ENCODE measurements around the gene PVALEF.

The PVALEF gene

DNA sequence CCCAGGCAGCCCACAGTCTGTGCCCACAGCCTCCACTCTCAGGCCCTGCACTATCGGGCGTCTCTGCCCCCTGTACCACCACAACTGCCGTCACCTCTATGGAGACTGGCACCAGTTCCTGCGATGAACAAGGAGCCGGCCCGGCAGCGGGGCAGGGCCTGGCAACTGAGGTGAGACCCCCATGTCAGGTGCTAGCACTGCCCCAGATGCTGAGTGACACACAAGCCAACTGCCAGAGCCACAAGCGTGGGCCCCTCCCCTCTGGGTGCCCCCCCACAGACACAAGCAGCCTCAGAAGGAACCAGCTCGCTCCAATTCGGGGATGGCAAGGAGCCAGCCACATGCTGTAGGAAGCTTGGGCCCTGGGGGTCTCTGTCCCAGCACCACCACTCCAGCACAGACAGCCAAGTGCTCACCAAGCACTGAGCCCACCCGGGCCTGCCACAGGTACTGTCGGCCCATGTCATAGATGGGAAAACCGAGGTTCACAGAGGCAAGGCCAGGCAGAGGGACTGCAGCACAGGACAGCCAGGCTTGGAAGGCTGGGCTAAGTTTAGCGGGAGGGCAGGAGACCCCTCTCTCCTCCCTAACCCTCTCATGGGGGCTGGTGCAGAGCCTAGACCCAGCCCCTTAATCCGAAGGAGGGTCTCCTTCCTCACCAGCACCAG, 1.5 kb upstream of the PVALEF start:
- no peak for DNase-seq

DNA sequence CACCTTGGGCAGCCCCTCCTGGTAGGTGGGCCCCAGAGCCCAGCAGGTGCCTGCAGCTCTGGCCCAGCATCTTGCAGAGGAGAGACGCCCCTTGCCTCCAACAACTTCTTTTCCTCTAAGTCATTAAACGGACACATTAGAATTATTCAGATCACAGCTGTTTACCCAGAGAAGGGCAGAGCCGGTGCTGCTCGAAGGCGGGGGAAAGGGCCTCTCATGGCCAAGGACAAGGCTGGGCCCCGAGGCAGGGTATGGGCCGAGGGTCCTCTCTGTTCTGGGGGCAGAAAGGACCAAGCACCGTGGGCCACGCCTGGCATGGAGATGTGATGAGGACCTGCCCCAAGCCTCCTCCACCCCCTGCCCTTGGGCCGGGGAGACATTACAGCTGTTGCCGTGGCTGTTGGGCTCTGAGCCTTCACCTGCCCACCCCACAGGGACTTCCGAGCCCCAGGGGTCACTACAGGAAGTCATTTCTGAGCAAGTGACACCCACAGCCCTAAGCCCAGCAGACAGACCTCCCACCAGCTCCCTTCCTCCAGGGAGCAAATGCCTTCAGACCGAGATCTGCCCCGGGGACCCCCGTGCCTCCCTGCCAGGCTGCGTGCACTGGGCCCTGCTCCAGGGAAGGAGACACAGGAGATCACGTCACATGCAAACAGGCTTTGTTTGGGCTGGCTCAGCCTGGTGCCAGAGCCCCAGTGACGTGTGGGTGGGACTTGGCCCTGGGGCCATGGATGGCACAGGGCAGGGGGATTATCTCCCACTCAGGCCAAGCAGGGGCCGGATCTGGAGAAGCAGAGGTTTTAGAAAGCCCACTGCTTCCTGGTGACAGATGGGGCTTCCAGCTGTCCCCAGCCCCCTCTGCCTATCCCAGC, 699 bp upstream of the PVALEF start:
- no peak for DNase-seq

DNA sequence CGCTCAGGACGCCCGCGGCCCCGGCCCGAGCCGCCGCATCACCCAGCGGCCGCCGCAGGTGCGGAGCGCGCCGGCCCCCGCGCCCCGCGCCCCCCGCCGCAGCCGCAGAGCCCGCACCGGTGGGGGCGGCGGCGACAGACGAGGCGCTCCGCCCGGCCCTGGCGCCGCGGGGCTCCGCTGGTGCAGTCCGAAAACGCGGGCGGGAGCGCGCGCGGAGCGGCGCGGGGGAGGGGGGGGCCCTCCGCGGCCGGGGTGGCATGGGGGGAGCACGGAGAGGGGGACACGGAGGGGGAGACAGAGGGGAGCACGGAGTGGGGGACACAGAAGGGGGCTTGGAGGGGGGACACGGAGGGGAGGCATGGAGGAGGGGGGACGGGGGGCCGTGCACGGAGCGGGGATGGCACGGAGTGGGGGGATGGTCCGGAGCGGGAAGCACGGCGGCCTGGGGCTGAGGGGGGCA, 756 bp downstream of the PVALEF start, which contains the start of gene AATK:
Gene AATK, minus strand, starts transcription at position 189 of the 460 bp plus-strand sequence. CDS start 229 bp downstream, outside the sequence.
- DNase-seq: no peak

DNA sequence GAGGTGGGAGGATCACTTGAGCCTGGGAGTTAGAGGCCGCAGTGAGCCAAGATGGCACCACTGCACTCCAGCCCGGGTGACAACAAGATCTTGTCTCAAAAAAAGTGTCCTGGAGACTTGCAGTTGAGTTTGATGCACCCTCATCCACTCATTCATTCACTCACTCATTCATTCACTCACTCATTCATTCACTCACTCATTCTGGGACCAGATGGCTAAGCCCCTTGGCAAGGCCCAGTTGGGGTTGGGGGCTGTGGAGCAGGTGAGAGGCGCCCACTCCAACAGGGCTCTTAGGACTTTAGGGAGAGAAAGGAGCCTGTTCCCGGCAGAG, 1.9 kb downstream of the PVALEF start:
- DNase-seq: no peak

DNA sequence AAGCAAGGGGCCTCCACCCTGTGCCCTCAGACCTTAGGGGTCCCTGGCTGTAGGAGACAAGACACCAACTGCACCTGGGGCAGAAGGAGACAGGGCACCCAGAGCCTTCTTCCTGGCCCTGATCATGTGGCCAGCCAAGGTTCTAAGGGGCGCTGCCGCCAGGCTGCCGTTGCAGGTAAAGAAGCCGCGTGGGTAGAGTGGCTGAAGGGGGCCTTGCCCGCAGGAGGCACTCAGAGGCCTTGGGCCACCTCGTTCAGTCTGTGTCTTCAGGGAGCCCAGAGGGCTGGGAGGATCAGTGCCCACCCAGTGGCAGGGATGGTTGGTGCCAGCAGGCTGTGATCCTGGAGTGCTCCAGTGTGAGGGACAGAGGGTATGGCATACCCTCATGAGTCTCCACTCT, 2.3 kb downstream of the PVALEF start:
- no peak for DNase-seq

DNA sequence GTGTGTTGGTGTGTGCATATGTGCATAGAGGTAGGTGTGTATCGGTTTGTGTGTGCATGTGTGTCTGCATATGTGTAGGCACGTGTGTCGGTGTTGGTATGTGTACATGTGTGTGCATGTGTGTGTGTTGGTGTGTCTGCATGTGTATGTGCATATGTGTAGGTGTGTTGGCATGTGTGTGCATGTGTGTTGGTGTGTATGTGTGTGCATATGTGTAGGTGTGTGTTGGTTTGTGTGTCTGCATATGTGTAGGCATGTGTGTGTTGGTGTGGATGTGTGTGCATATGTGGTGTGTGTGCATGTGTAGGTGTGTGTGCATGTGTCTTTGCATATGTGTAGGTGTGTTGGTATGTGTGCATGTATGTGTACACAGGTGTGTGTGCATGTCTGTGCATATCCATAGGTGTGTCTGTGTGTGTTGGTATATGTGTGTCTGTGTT, 4.6 kb downstream of the PVALEF start:
- DNase-seq: no peak

DNA sequence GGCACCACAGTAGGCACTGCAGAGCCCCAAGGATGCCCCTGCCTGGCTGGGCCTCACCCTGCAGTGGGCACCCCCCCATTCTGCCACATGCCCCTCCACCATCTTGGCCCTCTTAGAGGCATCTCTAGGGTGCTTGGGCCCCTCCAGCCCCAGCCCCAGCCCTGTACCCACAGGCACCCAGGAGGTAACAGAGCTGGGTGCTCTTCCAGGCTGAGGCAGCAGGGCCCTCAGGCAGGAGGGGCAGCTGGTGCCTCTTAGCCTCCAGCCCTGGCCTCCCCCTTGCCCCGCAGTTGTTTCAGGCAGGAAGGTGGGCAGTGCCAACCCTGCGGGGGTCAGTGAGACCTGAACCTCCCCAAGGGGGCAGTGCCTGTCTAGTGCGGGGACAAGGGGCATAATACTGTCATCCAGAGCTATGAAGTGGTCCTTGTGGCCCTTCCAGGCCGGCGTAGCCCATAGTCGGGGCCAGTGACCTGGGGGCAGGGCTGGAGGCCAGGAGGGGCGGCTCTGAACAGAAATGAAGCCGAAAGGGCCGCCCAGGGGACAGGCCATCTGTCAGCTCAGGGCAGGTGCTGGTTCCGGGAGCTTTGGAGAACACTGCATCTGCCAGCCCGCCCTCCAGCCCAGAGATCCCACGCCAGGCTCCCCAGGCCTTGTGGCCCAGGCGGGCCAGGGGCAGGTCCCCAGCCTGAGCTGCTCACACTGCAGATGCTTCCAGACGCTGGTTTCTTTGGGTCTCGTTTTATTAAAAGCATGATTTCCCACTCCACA, 5.6 kb downstream of the PVALEF start:
- DNase-seq: no peak

DNA sequence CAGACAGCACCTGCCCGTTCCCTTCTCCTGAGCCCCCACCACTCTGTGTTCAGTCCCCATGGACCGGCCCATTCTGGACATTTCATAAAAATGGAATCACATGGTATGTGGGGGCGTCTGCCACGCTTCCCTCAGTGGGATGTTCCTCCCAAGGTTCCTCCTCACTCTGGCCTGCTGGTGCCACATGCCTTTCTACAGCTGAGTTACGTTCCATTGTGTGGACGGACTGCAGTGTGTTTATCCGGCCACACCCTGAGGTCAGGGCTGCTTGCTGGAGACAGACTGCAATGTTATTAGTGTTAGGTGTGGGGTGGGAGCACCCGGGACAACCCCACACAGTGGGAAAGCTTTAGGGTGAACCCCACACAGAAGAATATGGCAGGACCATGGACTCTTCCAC, 6.6 kb downstream of the PVALEF start:
- no peak for DNase-seq

DNA sequence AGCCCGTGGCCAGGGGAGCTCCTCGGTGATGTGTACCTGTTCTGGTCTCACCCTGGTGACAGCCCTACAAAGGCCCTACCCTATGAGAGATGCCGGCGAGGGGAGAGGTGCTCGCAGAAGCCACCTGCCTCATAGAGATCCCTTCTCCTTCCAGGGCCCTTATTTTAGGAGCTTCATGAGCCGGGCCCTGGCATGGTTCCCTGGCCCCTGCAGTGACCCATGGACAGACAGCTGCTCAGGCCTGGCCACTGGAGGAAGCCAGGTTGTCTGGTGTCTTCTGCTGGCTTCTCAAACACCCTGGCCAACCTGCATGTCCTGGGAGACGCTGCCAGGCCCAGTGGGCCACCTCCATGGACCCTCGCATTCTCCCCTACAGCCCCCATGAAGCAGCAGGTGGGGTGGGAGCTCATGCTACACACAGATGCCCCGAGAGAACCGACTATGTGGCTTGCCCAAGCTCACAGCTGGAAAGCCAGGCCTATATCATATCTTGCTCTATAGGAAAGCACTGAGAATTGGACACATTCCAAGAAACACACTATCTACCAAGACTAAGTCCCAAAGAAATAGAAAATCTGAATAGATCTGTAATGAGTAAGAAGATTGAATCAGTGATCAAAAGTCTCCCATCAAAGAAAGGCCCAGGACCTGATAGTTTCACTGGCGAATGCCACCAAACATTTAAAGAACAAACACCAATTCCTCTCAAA, 7.9 kb downstream of the PVALEF start:
- DNase-seq: no peak

DNA sequence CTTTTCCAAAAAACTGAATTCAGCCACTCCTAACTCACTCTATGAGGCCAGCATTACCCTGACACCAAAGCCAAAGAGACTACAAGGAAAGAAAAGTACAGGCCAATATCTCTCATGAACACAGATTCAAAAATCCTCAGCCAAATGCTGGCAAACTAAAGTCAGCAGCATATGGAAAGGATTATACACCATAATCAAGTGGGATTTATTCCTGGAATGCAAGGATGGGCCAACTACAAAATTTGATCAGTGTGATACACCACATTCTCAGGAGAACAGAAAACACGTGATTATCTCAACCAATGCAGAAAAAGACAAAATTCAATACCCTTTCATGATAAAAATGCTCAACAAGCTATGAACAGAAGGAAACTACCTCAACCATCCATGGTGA, 8.5 kb downstream of the PVALEF start:
- DNase-seq: no peak

DNA sequence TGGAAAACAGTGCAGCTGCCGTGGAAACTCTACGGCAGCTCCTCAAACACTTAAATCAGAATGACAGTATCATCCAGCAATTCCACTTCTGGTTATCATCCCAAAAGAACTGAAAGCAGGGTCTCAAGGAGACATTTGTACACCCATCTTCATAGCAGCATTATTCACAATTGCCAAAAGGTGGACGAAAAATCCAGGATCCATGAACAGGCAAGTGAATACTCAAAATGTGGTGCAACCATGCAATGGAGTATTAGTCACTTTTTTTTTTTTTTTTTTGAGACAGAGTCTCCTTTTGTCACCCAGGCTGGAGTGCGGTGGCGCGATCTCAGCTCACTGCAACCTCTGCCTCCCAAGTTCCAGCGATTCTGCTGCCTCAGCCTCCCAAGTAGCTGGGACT, 11.4 kb downstream of the PVALEF start:
- DNase-seq: no peak

DNA sequence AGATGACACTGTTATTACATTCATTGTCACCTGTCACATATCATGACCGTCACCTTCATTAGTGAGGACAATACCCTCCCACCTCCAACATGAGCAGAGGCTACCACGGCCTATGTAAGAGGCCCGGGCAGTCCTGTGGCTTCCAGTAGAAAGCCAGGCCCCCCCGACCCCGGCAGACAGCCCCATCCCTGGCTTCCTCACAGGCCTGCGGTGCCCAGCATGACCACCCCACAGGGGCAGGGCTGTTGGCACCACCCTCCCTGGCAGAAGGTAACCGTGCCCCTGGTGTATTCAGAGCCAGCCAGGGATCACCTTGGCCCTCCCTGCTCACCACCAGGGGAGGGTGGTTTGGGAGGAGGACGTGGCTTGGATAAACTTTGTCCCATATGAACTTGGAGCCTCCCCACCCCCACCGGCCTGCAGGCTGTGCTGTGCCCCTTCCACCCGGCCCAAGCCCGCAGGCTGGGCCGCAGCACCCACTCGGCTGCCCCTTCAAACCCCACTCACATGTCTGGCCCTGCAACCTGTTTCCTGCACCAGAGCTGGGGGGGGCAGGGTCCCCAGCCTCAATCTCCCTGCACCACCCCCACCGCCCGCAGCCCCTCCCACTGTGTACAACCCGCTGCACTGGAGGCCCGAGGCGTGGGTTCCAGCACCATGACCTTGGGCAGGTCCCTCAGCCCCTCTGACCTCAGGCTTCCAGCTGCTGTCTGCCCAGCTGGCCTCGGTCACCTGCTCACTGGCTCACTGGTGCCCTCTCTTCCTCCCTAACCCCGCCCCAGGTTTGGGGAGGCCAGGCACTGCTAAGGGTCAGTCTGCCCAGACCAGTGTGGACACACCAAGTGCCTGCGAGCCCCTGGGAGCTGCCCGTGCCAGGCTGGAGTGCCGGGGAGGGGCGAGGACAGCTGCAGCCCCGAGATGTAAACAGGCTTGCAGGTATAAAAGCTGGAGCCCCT, 13.1 kb downstream of the PVALEF start:
- DNase-seq: no peak

DNA sequence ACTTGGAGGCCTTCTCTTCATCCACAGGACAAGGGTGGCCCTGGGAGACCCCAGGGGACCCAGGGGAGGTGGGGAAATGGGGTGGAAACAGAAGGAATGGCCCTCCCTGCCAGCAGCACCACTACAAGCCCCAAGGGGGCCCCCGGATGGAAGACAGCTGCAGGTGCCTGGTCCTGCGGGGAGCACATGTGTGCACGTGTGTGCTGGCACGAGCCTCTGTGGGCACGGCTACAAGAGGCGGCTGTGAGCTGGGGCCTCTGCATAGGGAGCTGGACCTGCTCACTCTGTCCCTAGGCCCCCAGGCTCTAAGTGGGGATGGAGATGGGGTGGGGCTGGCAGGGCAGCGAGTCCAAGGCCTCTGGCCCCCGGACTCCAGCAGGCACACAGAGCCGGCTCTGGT, 13.9 kb downstream of the PVALEF start:
- no peak for DNase-seq

DNA sequence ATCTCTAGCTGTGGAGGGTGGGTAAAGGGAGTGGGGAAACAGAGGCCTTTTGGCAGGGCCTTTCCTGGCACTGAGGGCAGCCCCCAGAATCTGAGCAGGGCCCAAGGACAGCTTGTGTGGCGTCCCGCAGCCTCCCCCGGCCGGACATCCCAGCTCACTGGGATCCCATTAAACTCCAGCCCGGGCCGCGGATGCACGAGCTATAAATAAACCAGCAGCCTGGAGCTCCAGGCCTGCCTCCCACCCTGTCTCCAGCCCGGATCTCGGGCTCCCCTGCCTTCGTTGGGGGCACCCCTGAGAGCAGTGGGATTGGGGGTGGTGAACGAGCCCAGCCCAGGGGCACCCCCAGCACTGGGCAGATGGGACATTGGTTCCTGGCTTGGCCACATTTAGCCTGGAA, 14.6 kb downstream of the PVALEF start:
- DNase-seq: no peak

DNA sequence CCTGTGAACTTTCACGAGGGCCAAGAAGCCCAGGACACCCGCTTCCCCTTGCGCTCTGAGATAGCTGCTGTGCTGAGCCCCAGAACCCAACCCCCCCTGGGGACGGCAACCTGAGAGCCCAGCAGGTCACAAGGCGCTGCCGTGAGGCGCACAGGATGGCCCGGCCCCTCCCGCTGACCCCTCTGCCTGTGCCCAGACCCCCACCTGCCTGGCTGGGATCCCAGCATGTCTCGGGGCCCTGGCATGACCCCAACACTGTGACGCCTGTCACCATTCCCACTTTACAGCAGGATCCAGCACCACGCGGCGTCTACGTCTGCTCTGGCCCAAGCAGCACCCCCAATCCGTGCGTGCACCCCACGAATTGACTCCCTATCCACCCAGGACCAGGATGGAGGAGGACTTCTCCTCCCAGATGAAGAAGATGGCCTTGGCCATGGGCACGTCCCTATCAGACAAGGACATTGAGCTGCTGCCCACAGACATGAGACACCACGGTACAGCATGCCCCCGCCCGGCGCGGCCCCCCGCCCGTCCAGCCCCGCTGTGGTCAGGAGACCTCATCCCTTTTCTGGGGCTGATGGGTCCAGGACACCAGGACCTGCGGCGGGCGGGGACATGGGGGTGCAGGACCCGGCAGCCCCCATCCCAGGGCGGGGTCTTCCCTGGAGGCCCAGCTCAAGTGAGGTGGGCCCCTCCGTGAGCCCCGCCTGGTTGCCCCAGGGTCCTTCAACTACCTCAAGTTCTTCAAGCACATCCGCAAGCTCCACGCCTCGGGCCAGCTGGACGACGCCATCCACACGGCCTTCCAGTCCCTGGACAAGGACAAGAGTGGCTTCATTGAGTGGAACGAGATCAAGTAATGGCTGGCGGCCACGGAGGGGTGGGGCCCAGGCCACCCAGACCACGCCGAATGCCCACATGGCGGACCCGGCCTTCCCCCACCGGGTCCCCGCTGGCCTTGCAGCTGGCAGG, 15.8 kb downstream of the PVALEF start:
- DNase-seq: no peak

DNA sequence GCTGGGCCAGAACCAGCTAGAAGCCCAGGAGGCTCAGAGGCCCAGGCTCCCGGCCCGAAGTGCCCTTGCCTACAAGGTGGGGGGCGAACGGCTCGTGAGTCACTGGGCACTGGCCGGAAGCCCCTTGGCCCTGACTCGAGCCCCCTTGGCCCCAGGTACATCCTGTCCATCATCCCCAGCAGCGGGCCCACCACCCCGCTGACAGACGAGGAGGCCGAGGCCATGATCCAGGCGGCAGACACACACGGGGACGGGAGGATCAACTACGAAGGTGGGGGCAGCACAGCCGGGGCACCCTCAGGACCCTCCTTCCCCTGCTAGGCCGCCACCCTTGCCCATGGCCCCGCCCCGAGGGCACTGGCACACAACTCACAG, 16.5 kb downstream of the PVALEF start:
- DNase-seq: no peak

DNA sequence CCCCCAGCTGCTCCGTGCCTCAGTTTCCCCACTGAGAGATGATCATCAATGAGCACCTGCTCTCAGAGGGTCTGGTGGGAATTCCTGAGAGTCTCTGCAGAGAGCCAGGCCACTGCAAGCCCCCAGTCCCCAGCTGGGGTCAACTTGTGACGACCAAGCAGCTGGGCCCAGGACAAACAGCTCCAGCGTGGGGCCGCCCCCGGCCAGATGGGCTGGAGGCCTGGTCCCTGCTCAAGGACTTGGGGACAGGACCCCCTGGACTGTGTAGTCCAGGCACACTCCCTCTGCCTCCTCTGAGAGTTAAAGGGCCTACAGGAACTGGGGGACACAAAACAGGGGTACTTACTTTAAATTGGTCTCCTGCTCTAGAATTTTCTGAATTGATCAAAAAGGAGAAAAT, 17.3 kb downstream of the PVALEF start:
- DNase-seq: no peak

DNA sequence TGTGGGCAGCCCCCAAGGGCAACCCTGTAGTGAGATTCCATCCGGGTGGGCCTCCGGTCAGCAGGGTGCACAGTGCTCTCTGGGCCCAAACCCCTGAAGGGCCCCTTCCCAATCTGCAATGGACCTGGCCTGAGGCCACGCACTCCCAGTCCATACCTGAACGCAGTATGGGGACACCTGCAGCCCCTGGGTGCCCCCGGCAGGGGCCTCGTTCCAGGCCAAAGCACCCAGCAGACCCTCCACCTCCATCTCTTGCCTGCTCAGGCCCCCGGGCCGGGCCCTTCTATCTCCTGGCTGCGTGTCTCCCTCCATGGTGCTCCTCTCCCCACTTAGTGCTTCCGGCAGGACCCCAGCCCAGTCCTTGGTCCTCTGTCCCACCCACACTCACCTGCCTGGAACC, 18.0 kb downstream of the PVALEF start:
- DNase-seq: no peak

DNA sequence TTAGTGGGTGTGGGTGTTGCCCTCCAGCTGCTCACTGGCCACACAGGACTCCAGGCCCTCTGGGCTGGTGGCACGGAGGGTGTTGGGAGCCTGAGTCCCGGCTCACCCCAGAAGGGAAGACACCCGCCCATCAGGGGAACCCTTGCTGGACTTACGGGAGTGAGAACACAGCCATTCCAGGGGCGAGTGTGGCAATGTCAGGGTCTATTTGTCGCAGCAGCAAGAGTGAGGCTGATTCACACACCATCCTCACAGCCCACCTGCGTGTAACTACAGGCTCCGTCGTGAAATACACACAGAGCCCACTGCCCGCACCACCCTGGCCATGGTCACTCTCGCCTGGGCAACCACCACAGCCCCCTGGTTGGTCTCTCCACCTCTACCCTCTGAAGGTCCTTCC, 18.5 kb downstream of the PVALEF start:
- no peak for DNase-seq

DNA sequence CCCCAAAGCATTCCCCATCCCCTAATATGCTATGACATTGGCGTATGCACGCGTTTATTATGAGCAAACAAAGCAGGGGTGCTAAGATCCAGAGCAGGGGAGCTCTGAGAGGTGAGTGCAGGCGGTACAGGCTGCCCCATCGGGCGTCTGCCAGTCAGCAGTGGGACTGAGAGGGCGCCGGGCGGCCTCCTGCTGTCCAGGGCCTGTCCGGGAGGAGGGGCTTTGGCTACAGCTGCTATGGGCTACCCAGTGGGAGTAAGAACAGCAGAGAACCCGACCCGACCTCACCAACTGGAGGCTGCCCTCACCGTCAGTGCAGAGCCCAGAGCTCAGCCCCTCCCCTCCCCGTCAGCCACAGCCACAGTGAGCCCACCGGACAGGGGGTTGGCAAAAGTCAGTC, 19.2 kb downstream of the PVALEF start:
- DNase-seq: no peak

DNA sequence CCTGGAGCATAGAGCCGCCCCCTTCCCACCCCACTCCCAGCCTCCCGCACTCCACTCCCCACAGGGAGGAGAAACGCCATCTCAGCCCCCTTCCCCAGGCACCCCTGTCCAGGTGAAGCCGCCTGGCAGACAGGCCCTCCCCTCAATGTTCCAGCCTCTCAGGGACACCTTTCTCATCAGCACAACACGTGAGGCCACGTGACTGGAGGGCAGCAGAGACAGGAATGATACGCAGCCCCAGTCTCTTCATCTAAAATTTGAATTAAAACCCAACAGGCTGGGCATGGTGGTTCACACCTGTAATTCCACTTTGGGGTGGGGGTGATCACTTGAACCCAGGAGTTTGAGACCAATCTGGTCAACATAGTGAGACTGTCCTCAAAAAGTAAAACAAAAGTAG, 20.9 kb downstream of the PVALEF start:
- DNase-seq: no peak
